B cell (primary cell): ENCODE measurements around the gene NSD1. TPM values are rescaled to one million over a fixed set of nuclear protein-coding genes. Genes with fewer than 3 reads are reported as not detected.

Experiments
- ATAC-seq: fragments of 200-7000 bp; cut with Tn5 transposase; one replicate; pipeline ENCODE4 v1.10.0; 2021; ENCODE audit warnings: low read depth, mild to moderate bottlenecking, moderate number of reproducible peaks, moderate library complexity
- CTCF ChIA-PET: fragments of 350-600 bp; sonication (Branson Sonifier 250); formaldehyde crosslinking; loops from one replicate; lab custom pipeline; 2021; ENCODE audit warnings: antibody characterized with exemption, inconsistent platforms; lab: Charles Lee
- POLR2A ChIA-PET: fragments of 350-600 bp; sonication (Branson Sonifier 250); formaldehyde crosslinking; loops from one replicate; lab custom pipeline; 2021; ENCODE audit warnings: antibody characterized with exemption; lab: Charles Lee
- DNase-seq: peaks from one replicate; pipeline ENCODE4 v3.0.0; 2013
- H2AFZ ChIP-seq: 2 replicates; pipeline ENCODE4 v1.6.1; 2012; ENCODE audit warnings: mild to moderate bottlenecking, low read depth, low read length; ENCODE audit not compliant: insufficient read depth, poor library complexity, severe bottlenecking
- H3K27ac ChIP-seq, 2 donors: 1 replicate in 1 of 2; 2 replicates in 1 of 2; pipeline ENCODE4 v1.5.1; 2012 to 2013; ENCODE audit warnings: low read length in 2 of 2, mild to moderate bottlenecking in 2 of 2, moderate library complexity in 1 of 2
- H3K27me3 ChIP-seq, 4 experiments: fragments of 200-600 bp in 1 of 4; sonication (generic) in 1 of 4; replicated peaks in 1 of 4; 1 replicate in 2 of 4; 2 replicates in 2 of 4; pipeline versions ENCODE4 v1.6.1 to v1.7.0; 2013 to 2016; ENCODE audit warnings: low read length in 3 of 4, mild to moderate bottlenecking in 2 of 4, mixed read lengths in 1 of 4, moderate library complexity in 1 of 4; ENCODE audit not compliant: insufficient read depth in 4 of 4, control insufficient read depth in 3 of 4; ENCODE audit errors: control extremely low read depth in 1 of 4
- H3K36me3 ChIP-seq, 2 experiments: replicated peaks in 1 of 2; 1 replicate in 1 of 2; 2 replicates in 1 of 2; pipeline versions ENCODE4 v1.6.1 to v1.7.1; 2013; ENCODE audit warnings: low read length in 1 of 2; ENCODE audit not compliant: insufficient read depth in 2 of 2, control insufficient read depth in 1 of 2; ENCODE audit errors: control extremely low read depth in 1 of 2, extremely low read depth in 1 of 2
- H3K4me1 ChIP-seq, 2 donors: fragments of 200-600 bp in 1 of 2; sonication (generic) in 1 of 2; 1 replicate in 1 of 2; 2 replicates in 1 of 2; pipeline versions ENCODE4 v1.5.1 to v1.6.1; 2013 to 2017; ENCODE audit warnings: low read length in 2 of 2; ENCODE audit not compliant: control insufficient read depth in 2 of 2, insufficient read depth in 2 of 2
- H3K4me2 ChIP-seq: replicated peaks from 2 replicates; pipeline ENCODE3; 2012; ENCODE audit warnings: mild to moderate bottlenecking, low read depth, low read length; ENCODE audit not compliant: poor library complexity, severe bottlenecking
- H3K4me3 ChIP-seq, 5 experiments: fragments of 200-600 bp in 1 of 5; sonication (generic) in 1 of 5; 1 replicate in 3 of 5; 2 replicates in 2 of 5; pipeline versions ENCODE4 v1.5.1 to v1.7.0; 2011 to 2016; ENCODE audit warnings: low read length in 4 of 5, mild to moderate bottlenecking in 4 of 5, low read depth in 2 of 5, control low read depth in 1 of 5, moderate library complexity in 1 of 5; ENCODE audit not compliant: insufficient read depth in 1 of 5; ENCODE audit errors: control extremely low read depth in 1 of 5, extremely low read depth in 1 of 5
- H3K79me2 ChIP-seq: fragments of 200-600 bp; sonication (generic); one replicate; pipeline ENCODE4 v1.6.0; 2016; ENCODE audit warnings: low read length; ENCODE audit not compliant: control insufficient read depth, insufficient read depth
- H3K9ac ChIP-seq: fragments of 200-600 bp; sonication (generic); 2 replicates; pipeline ENCODE4 v1.6.1; 2017; ENCODE audit warnings: mild to moderate bottlenecking, low read length, moderate library complexity
- H3K9me3 ChIP-seq, 3 donors: one replicate each; pipeline versions ENCODE4 v1.6.1 to v1.7.1; 2013; ENCODE audit warnings: low read length in 2 of 3; ENCODE audit not compliant: control insufficient read depth in 2 of 3, insufficient read depth in 1 of 3; ENCODE audit errors: control extremely low read depth in 1 of 3
- H4K20me1 ChIP-seq: 2 replicates; pipeline ENCODE4 v1.6.0; 2012; ENCODE audit warnings: mild to moderate bottlenecking, low read length; ENCODE audit not compliant: insufficient read depth, control insufficient read depth, poor library complexity, severe bottlenecking
- H3K27ac Mint-ChIP-seq: one replicate; pipeline ENCODE4 v1.8.0; 2021; ENCODE audit warnings: mixed read lengths
- H3K27me3 Mint-ChIP-seq: one replicate; pipeline ENCODE4 v1.8.0; 2021; ENCODE audit warnings: mixed read lengths
- H3K4me1 Mint-ChIP-seq: one replicate; pipeline ENCODE4 v1.8.0; 2021; ENCODE audit warnings: mixed read lengths
- H3K4me3 Mint-ChIP-seq: one replicate; pipeline ENCODE4 v1.8.0; 2021; ENCODE audit warnings: mixed read lengths
- H3K9me3 Mint-ChIP-seq: one replicate; pipeline ENCODE4 v1.8.0; 2022; ENCODE audit warnings: mixed read lengths; ENCODE audit not compliant: insufficient read depth
- EZH2 ChIP-seq: IDR thresholded peaks from 2 replicates; pipeline ENCODE4 v1.6.1; 2012; ENCODE audit warnings: borderline replicate concordance, low read depth, mild to moderate bottlenecking, moderate library complexity, low read length; ENCODE audit not compliant: insufficient read depth, poor library complexity, severe bottlenecking
- WGBS: methylation state at CpG from one replicate; pipeline ENCODE4 v1.1.5; 2013; ENCODE audit warnings: missing lambda C conversion rate; ENCODE audit not compliant: insufficient coverage; 5-methylcytosine and 5-hydroxymethylcytosine counted together
- intact Hi-C: fragments of 100-400 bp; cut with micrococcal nuclease; formaldehyde crosslinking; loops from one replicate; pipeline ENCODE4 v1.10.0; 2022
- polyA plus RNA-seq: library from polyadenylated mRNA; depleted of rRNA; stranded (reverse); fragments of >200 nt; gene quantifications from 2 replicates; pipeline ENCODE4 v1.2.3, GENCODE V29; 2012
- total RNA-seq, 2 donors: library from RNA; stranded (reverse); fragments of 120-200 nt in 1 of 2; gene quantifications; 1 replicate in 1 of 2; 2 replicates in 1 of 2; pipeline versions ENCODE4 v1.2.3 to v1.2.4, GENCODE V29; 2013 to 2022
- TF ChIP-seq, protein P1 (sequence below): fragments of 200-600 bp; IDR thresholded peaks from one replicate; pipeline ENCODE4 v1.8.0; 2022; ENCODE audit warnings: antibody characterized with exemption, mild to moderate bottlenecking

NSD1 gene
- total and polyA plus RNA-seq, 2 donors (not counting 1 experiment from before 2014, with no cell fraction given): 10.8 to 145 TPM

DNA sequence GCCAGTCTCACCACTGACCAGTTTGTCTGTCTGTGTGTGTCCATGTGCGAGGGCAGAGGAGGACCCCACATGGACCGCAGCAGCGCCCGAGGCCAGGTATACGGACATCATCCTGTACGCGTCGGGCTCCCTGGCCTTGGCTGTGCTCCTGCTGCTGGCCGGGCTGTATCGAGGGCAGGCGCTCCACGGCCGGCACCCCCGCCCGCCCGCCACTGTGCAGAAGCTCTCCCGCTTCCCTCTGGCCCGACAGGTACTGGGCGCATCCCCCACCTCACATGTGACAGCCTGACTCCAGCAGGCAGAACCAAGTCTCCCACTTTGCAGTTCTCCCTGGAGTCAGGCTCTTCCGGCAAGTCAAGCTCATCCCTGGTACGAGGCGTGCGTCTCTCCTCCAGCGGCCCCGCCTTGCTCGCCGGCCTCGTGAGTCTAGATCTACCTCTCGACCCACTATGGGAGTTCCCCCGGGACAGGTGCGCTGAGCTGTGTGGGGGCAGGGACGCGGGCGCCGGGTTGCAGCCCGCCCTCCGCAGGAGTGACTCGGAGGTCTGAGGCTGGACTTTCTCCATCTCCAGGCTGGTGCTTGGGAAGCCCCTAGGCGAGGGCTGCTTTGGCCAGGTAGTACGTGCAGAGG is 40.4 kb upstream of the NSD1 start:
- DNase-seq (no peak), ATAC-seq (no peak)
- Histone ChIP-seq H3K27ac (no peak overlapping the region), H3K9ac (no peak overlapping the region), H3K36me3 (no peaks in the 10 kb centered on the region), H3K79me2 (no peaks in the 10 kb centered on the region), H3K4me1 (no peaks in the 10 kb centered on the region), H3K4me3 (no peak overlapping the region), H4K20me1 (no peaks in the 10 kb centered on the region), H2AFZ (no peak overlapping the region), H3K4me2 (no peak overlapping the region), H3K27me3 (peaks cover 0 to 6% (median 0%) of the 10 kb centered on the region in 4 experiments), H3K9me3 (no peaks in the 10 kb centered on the region)
- no peaks in the 10 kb centered on the region for H3K9me3 Mint-ChIP-seq
- ChIA-PET POLR2A (no interaction called here), CTCF (no interaction called here)
- no peak overlapping the region for H3K4me3 Mint-ChIP-seq
- peaks cover 1% of the 10 kb centered on the region for H3K4me1 Mint-ChIP-seq
- WGBS: 96% methylated on average over 38 of the region's 40 CpGs
- TF ChIP-seq, protein P1, sequence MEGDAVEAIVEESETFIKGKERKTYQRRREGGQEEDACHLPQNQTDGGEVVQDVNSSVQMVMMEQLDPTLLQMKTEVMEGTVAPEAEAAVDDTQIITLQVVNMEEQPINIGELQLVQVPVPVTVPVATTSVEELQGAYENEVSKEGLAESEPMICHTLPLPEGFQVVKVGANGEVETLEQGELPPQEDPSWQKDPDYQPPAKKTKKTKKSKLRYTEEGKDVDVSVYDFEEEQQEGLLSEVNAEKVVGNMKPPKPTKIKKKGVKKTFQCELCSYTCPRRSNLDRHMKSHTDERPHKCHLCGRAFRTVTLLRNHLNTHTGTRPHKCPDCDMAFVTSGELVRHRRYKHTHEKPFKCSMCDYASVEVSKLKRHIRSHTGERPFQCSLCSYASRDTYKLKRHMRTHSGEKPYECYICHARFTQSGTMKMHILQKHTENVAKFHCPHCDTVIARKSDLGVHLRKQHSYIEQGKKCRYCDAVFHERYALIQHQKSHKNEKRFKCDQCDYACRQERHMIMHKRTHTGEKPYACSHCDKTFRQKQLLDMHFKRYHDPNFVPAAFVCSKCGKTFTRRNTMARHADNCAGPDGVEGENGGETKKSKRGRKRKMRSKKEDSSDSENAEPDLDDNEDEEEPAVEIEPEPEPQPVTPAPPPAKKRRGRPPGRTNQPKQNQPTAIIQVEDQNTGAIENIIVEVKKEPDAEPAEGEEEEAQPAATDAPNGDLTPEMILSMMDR: no peak
- no peak for TF ChIP-seq EZH2
- intact Hi-C loops: no loop called here
- H3K27me3 Mint-ChIP-seq: no peaks in the 10 kb centered on the region
- H3K27ac Mint-ChIP-seq: no peak overlapping the region

DNA sequence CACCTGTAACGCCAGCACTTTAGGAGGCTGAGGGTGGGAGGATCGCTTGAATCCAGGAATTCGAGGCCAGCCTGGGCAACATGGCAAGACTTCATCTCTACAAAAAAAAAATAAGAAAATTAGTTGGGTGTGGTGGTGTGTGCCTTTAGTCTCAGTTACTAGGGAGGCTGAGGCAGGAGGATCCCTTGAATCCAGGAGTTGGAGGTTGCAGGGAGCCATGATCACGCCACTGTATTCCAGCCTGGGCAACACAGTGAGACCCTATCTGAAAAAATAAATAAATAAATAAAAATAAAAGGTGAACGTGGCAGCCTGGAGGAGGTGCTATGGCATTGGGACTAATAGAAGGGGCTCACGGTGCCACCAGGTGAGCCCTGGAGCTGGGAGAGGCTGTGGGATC is 39.8 kb upstream of the NSD1 start:
- H3K9me3 ChIP-seq: no peaks in the 10 kb centered on the region
- no peaks in the 10 kb centered on the region for H4K20me1 ChIP-seq
- ATAC-seq (no peak), DNase-seq (no peak)
- H3K4me3 Mint-ChIP-seq: no peak overlapping the region
- no peak overlapping the region for H3K9ac ChIP-seq
- no peak overlapping the region for H3K27ac ChIP-seq
- POLR2A ChIA-PET: no interaction called here
- H3K4me3 ChIP-seq: no peak overlapping the region
- H3K79me2 ChIP-seq: no peaks in the 10 kb centered on the region
- H3K27ac Mint-ChIP-seq: no peak overlapping the region
- no peak overlapping the region for H3K4me2 ChIP-seq
- H3K27me3 Mint-ChIP-seq: no peaks in the 10 kb centered on the region
- H3K27me3 ChIP-seq: peaks cover 0 to 3% (median 0%) of the 10 kb centered on the region in 4 experiments
- no peak for TF ChIP-seq EZH2
- TF ChIP-seq, protein P1: no peak
- intact Hi-C loops: no loop called here
- no peaks in the 10 kb centered on the region for H3K4me1 Mint-ChIP-seq
- no peak overlapping the region for H2AFZ ChIP-seq
- CTCF ChIA-PET: interaction anchor here (1.5 kb wide), 1 partner anchor 22 kb away, joined by 6 read pairs; no protein-coding TSS in a partner anchor
- no peaks in the 10 kb centered on the region for H3K36me3 ChIP-seq
- no peaks in the 10 kb centered on the region for H3K9me3 Mint-ChIP-seq
- no peaks in the 10 kb centered on the region for H3K4me1 ChIP-seq
- 100% methylated on average over 1 of the region's 6 CpGs for WGBS
